ENCODE measurements around the gene CLMP.

- TF ChIP-seq, protein P1, sequence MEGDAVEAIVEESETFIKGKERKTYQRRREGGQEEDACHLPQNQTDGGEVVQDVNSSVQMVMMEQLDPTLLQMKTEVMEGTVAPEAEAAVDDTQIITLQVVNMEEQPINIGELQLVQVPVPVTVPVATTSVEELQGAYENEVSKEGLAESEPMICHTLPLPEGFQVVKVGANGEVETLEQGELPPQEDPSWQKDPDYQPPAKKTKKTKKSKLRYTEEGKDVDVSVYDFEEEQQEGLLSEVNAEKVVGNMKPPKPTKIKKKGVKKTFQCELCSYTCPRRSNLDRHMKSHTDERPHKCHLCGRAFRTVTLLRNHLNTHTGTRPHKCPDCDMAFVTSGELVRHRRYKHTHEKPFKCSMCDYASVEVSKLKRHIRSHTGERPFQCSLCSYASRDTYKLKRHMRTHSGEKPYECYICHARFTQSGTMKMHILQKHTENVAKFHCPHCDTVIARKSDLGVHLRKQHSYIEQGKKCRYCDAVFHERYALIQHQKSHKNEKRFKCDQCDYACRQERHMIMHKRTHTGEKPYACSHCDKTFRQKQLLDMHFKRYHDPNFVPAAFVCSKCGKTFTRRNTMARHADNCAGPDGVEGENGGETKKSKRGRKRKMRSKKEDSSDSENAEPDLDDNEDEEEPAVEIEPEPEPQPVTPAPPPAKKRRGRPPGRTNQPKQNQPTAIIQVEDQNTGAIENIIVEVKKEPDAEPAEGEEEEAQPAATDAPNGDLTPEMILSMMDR (IDR thresholded peaks at IDR 0.05; ENCODE audit: low read length): no peak
- no peak for TF ChIP-seq EZH2 (IDR thresholded peaks at IDR 0.05; ENCODE audit: borderline replicate concordance, low read length)
These were observed 133.5 kb downstream of the CLMP start, which contains the start of gene HSPA8 for GRCh38 chr11:123061403-123062157.
